GM10266 (cell line): Measurements from ENCODE around the gene AUP1.
"Not testable (repeated sequence)": the region's sequence is repeated elsewhere in the genome, so short reads cannot be mapped to it uniquely, and the experiment has no call there.

Experiments used
- DNase-seq: peaks from one replicate; pipeline ENCODE4 v3.0.0; 2012; ENCODE audit errors: extremely low spot score
- TF ChIP-seq, protein P1 (sequence below): IDR thresholded peaks from 2 replicates; pipeline ENCODE4 v1.5.1; 2012; ENCODE audit warnings: mild to moderate bottlenecking, low read depth; ENCODE audit not compliant: control insufficient read depth, insufficient read depth; ENCODE audit errors: missing control alignments

AUP1 gene

GRCh38 chr2:74491648-74492544 is 37.6 kb downstream of the AUP1 start:
- TF ChIP-seq, protein P1, sequence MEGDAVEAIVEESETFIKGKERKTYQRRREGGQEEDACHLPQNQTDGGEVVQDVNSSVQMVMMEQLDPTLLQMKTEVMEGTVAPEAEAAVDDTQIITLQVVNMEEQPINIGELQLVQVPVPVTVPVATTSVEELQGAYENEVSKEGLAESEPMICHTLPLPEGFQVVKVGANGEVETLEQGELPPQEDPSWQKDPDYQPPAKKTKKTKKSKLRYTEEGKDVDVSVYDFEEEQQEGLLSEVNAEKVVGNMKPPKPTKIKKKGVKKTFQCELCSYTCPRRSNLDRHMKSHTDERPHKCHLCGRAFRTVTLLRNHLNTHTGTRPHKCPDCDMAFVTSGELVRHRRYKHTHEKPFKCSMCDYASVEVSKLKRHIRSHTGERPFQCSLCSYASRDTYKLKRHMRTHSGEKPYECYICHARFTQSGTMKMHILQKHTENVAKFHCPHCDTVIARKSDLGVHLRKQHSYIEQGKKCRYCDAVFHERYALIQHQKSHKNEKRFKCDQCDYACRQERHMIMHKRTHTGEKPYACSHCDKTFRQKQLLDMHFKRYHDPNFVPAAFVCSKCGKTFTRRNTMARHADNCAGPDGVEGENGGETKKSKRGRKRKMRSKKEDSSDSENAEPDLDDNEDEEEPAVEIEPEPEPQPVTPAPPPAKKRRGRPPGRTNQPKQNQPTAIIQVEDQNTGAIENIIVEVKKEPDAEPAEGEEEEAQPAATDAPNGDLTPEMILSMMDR: no peak
- DNase-seq: no peak

DNA sequence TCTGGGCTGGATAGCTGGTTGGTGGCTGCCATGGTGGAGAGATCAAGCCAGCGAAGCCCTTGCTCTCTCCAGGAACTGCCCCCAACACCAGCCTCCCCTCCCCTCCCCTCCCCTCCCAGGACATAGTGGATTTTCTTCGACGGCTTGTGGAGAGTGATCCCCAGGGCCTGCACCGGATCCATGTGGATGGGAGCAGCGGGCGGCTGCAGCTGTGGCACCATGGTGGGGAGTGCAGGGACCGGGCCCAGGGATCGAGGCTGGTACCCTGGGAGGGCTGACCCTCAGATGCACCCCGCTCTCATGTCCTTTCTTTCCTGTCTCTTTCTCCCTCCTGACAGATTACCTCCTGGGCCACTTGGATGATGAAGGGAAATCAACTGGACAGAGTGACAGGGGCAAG is 39.6 kb downstream of the AUP1 start:
- TF ChIP-seq, protein P1: no peak
- no peak for DNase-seq

DNA sequence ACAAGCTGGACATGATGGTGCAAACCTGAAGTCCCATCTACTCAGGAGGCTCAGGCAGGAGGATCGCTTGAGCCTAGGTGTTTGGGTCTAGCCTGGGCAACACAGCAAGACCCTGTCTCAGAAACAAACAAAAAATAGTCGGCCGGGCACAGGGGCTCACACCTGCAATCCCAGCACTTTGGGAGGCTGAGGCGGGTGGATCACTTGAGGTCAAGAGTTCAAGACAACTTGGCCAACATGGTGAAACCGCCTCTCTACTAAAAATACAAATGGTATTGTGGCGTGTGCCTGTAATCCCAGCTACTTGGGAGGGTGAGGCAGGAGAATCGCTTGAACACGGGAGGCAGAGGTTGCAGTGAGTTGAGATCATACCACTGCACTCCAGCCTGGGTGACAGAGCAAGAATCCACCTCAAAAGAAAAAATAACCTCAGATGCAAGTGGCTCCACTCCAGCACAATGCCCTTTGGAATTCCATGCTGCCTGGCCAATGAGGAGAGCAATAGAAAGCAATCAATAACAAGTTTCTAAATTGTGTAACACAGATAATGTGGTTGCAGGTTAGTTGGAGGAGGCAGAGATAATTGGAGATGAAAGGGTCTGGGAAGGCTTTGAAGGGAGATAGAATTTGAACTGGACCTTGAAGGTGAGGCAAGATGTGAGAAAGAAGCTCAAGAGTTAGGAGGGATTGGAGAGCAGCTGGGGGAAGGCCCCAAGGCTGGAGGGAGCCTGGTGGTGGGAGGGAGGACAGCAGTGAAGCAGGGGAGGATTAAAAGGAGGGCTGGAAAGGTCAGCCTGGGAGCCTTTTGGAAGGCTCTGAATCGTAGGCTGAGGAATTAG is 40.6 kb downstream of the AUP1 start:
- TF ChIP-seq, protein P1: no peak
- DNase-seq: no peak

DNA sequence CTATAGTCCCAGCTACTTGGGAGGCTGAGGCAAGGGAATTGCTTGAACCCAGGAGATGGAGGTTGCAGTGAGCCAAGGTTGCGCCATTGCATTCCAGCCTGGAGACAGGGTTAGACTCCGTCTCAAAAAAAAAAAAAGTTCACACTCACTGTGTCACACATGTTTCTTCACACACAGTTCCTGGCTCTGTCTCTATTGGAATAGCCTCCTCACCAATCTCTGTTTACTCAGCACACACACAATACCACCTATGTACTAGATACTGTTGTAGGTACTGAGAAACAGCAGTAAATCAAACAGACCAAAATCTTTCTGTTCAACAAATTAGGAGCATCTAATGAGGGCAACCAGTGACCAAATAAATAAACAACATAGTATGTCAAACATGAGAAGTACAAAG is 43.4 kb downstream of the AUP1 start:
- no peak for DNase-seq
- TF ChIP-seq, protein P1: no peak

GRCh38 chr2:74483675-74484164 is 45.8 kb downstream of the AUP1 start:
- not testable (repeated sequence) for DNase-seq

GRCh38 chr2:74482801-74483674 is 46.5 kb downstream of the AUP1 start, which contains the start of the genes CCDC142 and TTC31:
Gene CCDC142, minus strand, starts transcription at chr2:74482998. Its CDS starts 161 bp downstream, at chr2:74482837.
Gene TTC31, plus strand, starts transcription at chr2:74483081. Its CDS starts 15 bp downstream, at chr2:74483096.
- DNase-seq: peak; percentile 93
- TF ChIP-seq, protein P1: peak; percentile 96
